SK-N-SH (cell line): ENCODE results near the gene TMEM44. TPM values are rescaled to one million over a fixed set of nuclear protein-coding genes. Genes with fewer than 3 reads are reported as not detected.

ENCODE experiments used
- CTCF ChIA-PET: fragments of 300-600, 350-600 bp; formaldehyde crosslinking; extraction: SDS; loops from one replicate; lab custom pipeline; 2021; lab: Yijun Ruan, JAX
- POLR2A ChIA-PET: fragments of 350-600 bp; sonication (Branson Sonifier 250); formaldehyde crosslinking; extraction: SDS; loops from one replicate; lab custom pipeline; 2020; ENCODE audit warnings: antibody characterized with exemption, inconsistent platforms; lab: Yijun Ruan, JAX
- DNase-seq: peaks from one replicate; pipeline ENCODE4 v3.0.0; 2012
- H2AFZ ChIP-seq: fragments of 200-600 bp; sonication (generic); 2 replicates; pipeline ENCODE4 v1.8.1; 2016; ENCODE audit warnings: antibody characterized with exemption, mild to moderate bottlenecking, low read depth
- H3F3A ChIP-seq: fragments of 200-600 bp; sonication (generic); replicated peaks from 2 replicates; pipeline ENCODE3; 2016; ENCODE audit warnings: antibody characterized with exemption, mild to moderate bottlenecking; ENCODE audit not compliant: insufficient read depth
- H3K27ac ChIP-seq, 2 experiments: fragments of 200-500 bp in 1 of 2; fragments of 200-600 bp in 1 of 2; sonication (Bioruptor generic) in 1 of 2; sonication (generic), shearing (Covaris generic) in 1 of 2; 2 replicates each; pipeline versions ENCODE4 v1.5.1 to v1.6.1; 2014 to 2016; ENCODE audit warnings: low read depth in 2 of 2, inconsistent platforms in 1 of 2, low read length in 1 of 2, mild to moderate bottlenecking in 1 of 2, mixed read lengths in 1 of 2
- H3K27me3 ChIP-seq: fragments of 200-600 bp; sonication (generic), shearing (Covaris generic); 2 replicates; pipeline ENCODE4 v1.6.1; 2016; ENCODE audit warnings: mixed run types; ENCODE audit not compliant: insufficient read depth
- H3K36me3 ChIP-seq, 2 experiments: fragments of 200-500 bp in 1 of 2; fragments of 200-600 bp in 1 of 2; sonication (Bioruptor generic) in 1 of 2; sonication (generic) in 1 of 2; replicated peaks in 1 of 2; 2 replicates each; pipeline versions ENCODE3 to v1.5.1; 2014 to 2016; ENCODE audit warnings: low read length in 1 of 2, mild to moderate bottlenecking in 1 of 2; ENCODE audit not compliant: insufficient read depth in 2 of 2, control insufficient read depth in 1 of 2
- H3K4me1 ChIP-seq, 2 experiments: fragments of 200-500 bp in 1 of 2; fragments of 200-600 bp in 1 of 2; sonication (Bioruptor generic) in 1 of 2; sonication (generic), shearing (Covaris generic) in 1 of 2; 2 replicates each; pipeline versions ENCODE4 v1.5.1 to v1.6.1; 2014 to 2016; ENCODE audit warnings: low read depth in 1 of 2, low read length in 1 of 2, mixed run types in 1 of 2; ENCODE audit not compliant: insufficient read depth in 2 of 2, control insufficient read depth in 1 of 2
- H3K4me2 ChIP-seq: fragments of 200-600 bp; sonication (generic), shearing (Covaris generic); 2 replicates; pipeline ENCODE4 v1.6.1; 2017; ENCODE audit warnings: mixed run types
- H3K4me3 ChIP-seq, 2 experiments: fragments of 200-500 bp in 1 of 2; fragments of 200-600 bp in 1 of 2; sonication (Bioruptor generic) in 1 of 2; sonication (generic), shearing (Covaris generic) in 1 of 2; 2 replicates each; pipeline versions ENCODE4 v1.5.1 to v1.8.1; 2014 to 2016; ENCODE audit warnings: low read depth in 2 of 2, inconsistent platforms in 1 of 2, low read length in 1 of 2, mild to moderate bottlenecking in 1 of 2, mixed read lengths in 1 of 2, moderate library complexity in 1 of 2
- H3K79me2 ChIP-seq: fragments of 200-600 bp; sonication (generic); 2 replicates; pipeline ENCODE4 v1.8.1; 2017; ENCODE audit warnings: mild to moderate bottlenecking; ENCODE audit not compliant: insufficient read depth
- H3K9ac ChIP-seq: fragments of 200-600 bp; sonication (generic); 2 replicates; pipeline ENCODE4 v1.6.1; 2017; ENCODE audit warnings: mixed run types
- H3K9me2 ChIP-seq: fragments of 200-600 bp; sonication (generic); 2 replicates; pipeline ENCODE4 v1.6.1; 2017; ENCODE audit warnings: mixed run types
- H3K9me3 ChIP-seq: fragments of 200-600 bp; sonication (generic); 2 replicates; pipeline ENCODE4 v1.6.1; 2017; ENCODE audit warnings: mixed run types, mild to moderate bottlenecking, moderate library complexity
- H4K20me1 ChIP-seq: fragments of 200-600 bp; sonication (generic); 2 replicates; pipeline ENCODE4 v1.6.1; 2017; ENCODE audit warnings: mild to moderate bottlenecking, mixed run types; ENCODE audit not compliant: insufficient read depth
- CHD2 ChIP-seq: fragments of 150-350 bp; IDR thresholded peaks from 2 replicates; pipeline ENCODE4 v1.6.1; 2018; ENCODE audit warnings: low read length; ENCODE audit not compliant: partially characterized antibody
- FOSL2 ChIP-seq: IDR thresholded peaks from 2 replicates; pipeline ENCODE4 v1.4.0; 2012; ENCODE audit warnings: low read depth, mild to moderate bottlenecking, moderate library complexity, borderline replicate concordance
- FOXJ3 ChIP-seq: sonication (generic); formaldehyde crosslinking; IDR thresholded peaks from 2 replicates; pipeline ENCODE4 v1.5.1; 2020; ENCODE audit warnings: mild to moderate bottlenecking, missing genetic modification reagents
- GABPA ChIP-seq: IDR thresholded peaks from 2 replicates; pipeline ENCODE4 v1.4.0; 2012; ENCODE audit warnings: low read depth, mild to moderate bottlenecking
- GATA2 ChIP-seq: sonication (generic); formaldehyde crosslinking; IDR thresholded peaks from 2 replicates; pipeline ENCODE4 v1.5.0; 2020; ENCODE audit warnings: mild to moderate bottlenecking, missing genetic modification reagents
- IRF3 ChIP-seq: fragments of 150-350 bp; IDR thresholded peaks from 2 replicates; pipeline ENCODE4 v1.6.1; 2016; ENCODE audit warnings: mild to moderate bottlenecking, low read depth, low read length
- JUND ChIP-seq: IDR thresholded peaks from 2 replicates; pipeline ENCODE4 v1.4.0; 2012
- MAX ChIP-seq: IDR thresholded peaks from 2 replicates; pipeline ENCODE4 v1.4.0; 2012; ENCODE audit warnings: low read depth
- MEF2A ChIP-seq: IDR thresholded peaks from 2 replicates; pipeline ENCODE4 v1.4.0; 2012; ENCODE audit warnings: low read depth, borderline replicate concordance
- MXI1 ChIP-seq: IDR thresholded peaks from 2 replicates; pipeline ENCODE4 v1.6.1; 2012; ENCODE audit warnings: mild to moderate bottlenecking, low read depth, low read length, improper control_type of control experiment
- NRF1 ChIP-seq: IDR thresholded peaks from 2 replicates; pipeline ENCODE4 v1.6.1; 2012; ENCODE audit warnings: low read depth, mild to moderate bottlenecking, low read length
- PBX3 ChIP-seq: IDR thresholded peaks from 2 replicates; pipeline ENCODE4; 2012
- POLR2AphosphoS5 ChIP-seq: IDR thresholded peaks from 2 replicates; pipeline ENCODE4 v1.6.1; 2012; ENCODE audit warnings: low read depth, low read length
- RAD21 ChIP-seq: IDR thresholded peaks from 2 replicates; pipeline ENCODE4 v1.6.1; 2012; ENCODE audit warnings: mild to moderate bottlenecking, low read length
- REST ChIP-seq: IDR thresholded peaks from 2 replicates; pipeline ENCODE4 v1.6.1; 2012; ENCODE audit warnings: mild to moderate bottlenecking, low read depth, low read length, moderate library complexity
- RXRA ChIP-seq: IDR thresholded peaks from 2 replicates; pipeline ENCODE4 v1.4.0; 2012; ENCODE audit warnings: low read depth, mild to moderate bottlenecking, borderline replicate concordance
- SMC3 ChIP-seq: IDR thresholded peaks from 2 replicates; pipeline ENCODE4 v1.6.1; 2012; ENCODE audit warnings: low read depth, low read length, improper control_type of control experiment
- YY1 ChIP-seq: IDR thresholded peaks from 2 replicates; pipeline ENCODE4 v1.4.0; 2012; ENCODE audit warnings: low read depth, mild to moderate bottlenecking
- ZBTB33 ChIP-seq: IDR thresholded peaks from 2 replicates; pipeline ENCODE4 v1.4.0; 2012; ENCODE audit warnings: low read depth, borderline replicate concordance
- WGBS: methylation state at CpG from one replicate; pipeline ENCODE4 v1.1.6; 2017; ENCODE audit warnings: low lambda C conversion rate; 5-methylcytosine and 5-hydroxymethylcytosine counted together
- polyA plus RNA-seq, 3 experiments: library from polyadenylated mRNA; depleted of rRNA; stranded (reverse); fragments of >200 nt; gene quantifications; 2 replicates each; pipeline ENCODE4 v1.2.3, GENCODE V29; 2012

TMEM44 gene
- polyA plus RNA-seq, 1 of the 3 experiments (the other 2 are of a cell fraction): 22.6 TPM

GRCh38 chr3:194622621-194623340, 10.4 kb downstream of the TMEM44 start:
- WGBS: 93% methylated on average over 23 of the region's 26 CpGs
- H3K9me2 ChIP-seq: no peaks in the 10 kb centered on the region
- H3K27me3 ChIP-seq: no peaks in the 10 kb centered on the region
- H2AFZ ChIP-seq: no peak overlapping the region
- no peak overlapping the region for H3K27ac ChIP-seq
- no peaks in the 10 kb centered on the region for H3K79me2 ChIP-seq
- DNase-seq: no peak
- H4K20me1 ChIP-seq: no peaks in the 10 kb centered on the region
- POLR2A ChIA-PET: interaction anchor here (0.6 kb wide), 1 partner anchor 11 kb away, joined by 3 read pairs; no protein-coding TSS in a partner anchor
- no peak overlapping the region for H3K4me2 ChIP-seq
- no peaks in the 10 kb centered on the region for H3K9me3 ChIP-seq
- no peaks in the 10 kb centered on the region for H3F3A ChIP-seq
- CTCF ChIA-PET: interaction anchor here (0.9 kb wide), 1 partner anchor 20 kb away, joined by 3 read pairs; no protein-coding TSS in a partner anchor
- no peaks in the 10 kb centered on the region for H3K4me1 ChIP-seq
- H3K9ac ChIP-seq: no peak overlapping the region
- H3K36me3 ChIP-seq: peaks cover 8 to 12% of the 10 kb centered on the region in 2 experiments
- TF ChIP-seq RXRA (no peak), POLR2AphosphoS5 (no peak), JUND (no peak), MEF2A (no peak), REST (no peak), GABPA (no peak), CHD2 (no peak), RAD21 (no peak), ZBTB33 (no peak), FOSL2 (no peak), GATA2 (CRISPR knock-in tag) (no peak), YY1 (no peak), PBX3 (no peak), MAX (no peak), SMC3 (no peak), FOXJ3 (CRISPR knock-in tag) (no peak), NRF1 (no peak), MXI1 (no peak), IRF3 (no peak)
- TF ChIP-seq, all 33 proteins: peak for 0
- H3K4me3 ChIP-seq: no peak overlapping the region
